Transverse colon (tissue), 3 donors: Measurements from ENCODE around the gene GNAQ.

Source experiments
- POLR2A ChIP-seq: fragments of 450-650 bp; IDR thresholded peaks from one replicate; pipeline ENCODE4 v1.6.1; 2016; ENCODE audit warnings: antibody characterized with exemption, mild to moderate bottlenecking, moderate library complexity
- TF ChIP-seq, protein P1 (sequence below), 5 experiments: fragments of 200-600 bp in 3 of 5; fragments of 450-650 bp in 2 of 5; sonication (generic) in 3 of 5; IDR thresholded peaks; 1 replicate in 2 of 5; 2 replicates in 3 of 5; pipeline ENCODE4 v1.5.1; 2016 to 2017; ENCODE audit warnings: antibody characterized with exemption in 5 of 5, inconsistent platforms in 3 of 5, mild to moderate bottlenecking in 2 of 5, moderate library complexity in 1 of 5

DNA sequence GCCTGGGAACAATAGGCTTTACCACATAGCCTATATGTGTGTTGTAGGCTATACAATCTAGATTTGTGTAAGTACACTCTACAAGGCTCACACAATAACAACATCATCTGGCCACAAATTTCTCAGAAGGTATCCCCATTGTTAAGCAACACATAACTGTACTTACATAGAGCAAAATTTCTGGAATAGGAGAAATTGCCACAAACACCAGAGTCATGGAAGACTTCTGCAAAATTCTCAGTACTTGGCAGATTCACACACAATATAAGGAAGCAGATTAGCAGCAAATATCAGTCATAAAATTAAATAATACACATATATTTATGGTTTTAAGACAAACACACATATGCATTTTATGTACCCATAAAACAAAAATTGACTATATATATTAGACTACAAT, 16.4 kb downstream of the GNAQ start:
- TF ChIP-seq, protein P1, sequence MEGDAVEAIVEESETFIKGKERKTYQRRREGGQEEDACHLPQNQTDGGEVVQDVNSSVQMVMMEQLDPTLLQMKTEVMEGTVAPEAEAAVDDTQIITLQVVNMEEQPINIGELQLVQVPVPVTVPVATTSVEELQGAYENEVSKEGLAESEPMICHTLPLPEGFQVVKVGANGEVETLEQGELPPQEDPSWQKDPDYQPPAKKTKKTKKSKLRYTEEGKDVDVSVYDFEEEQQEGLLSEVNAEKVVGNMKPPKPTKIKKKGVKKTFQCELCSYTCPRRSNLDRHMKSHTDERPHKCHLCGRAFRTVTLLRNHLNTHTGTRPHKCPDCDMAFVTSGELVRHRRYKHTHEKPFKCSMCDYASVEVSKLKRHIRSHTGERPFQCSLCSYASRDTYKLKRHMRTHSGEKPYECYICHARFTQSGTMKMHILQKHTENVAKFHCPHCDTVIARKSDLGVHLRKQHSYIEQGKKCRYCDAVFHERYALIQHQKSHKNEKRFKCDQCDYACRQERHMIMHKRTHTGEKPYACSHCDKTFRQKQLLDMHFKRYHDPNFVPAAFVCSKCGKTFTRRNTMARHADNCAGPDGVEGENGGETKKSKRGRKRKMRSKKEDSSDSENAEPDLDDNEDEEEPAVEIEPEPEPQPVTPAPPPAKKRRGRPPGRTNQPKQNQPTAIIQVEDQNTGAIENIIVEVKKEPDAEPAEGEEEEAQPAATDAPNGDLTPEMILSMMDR (IDR thresholded peaks at IDR 0.05) = no peak
- TF ChIP-seq POLR2A = no peak
